AG20443 (cell line): ENCODE measurements around the gene TEX19.

Experiments used
- DNase-seq: peaks from one replicate; pipeline ENCODE4 v3.0.0; 2012; ENCODE audit warnings: low spot score, mixed read lengths

TEX19 gene

GRCh38 chr17:82390860-82391435 is 31.9 kb downstream of the TEX19 start:
- DNase-seq = no peak

- DNase-seq = no peak
Measured at GRCh38 chr17:82391496-82392066, 32.5 kb downstream of the TEX19 start.

- no peak for DNase-seq
Measured at GRCh38 chr17:82392209-82392920, 33.3 kb downstream of the TEX19 start.

GRCh38 chr17:82392941-82393340 is 33.9 kb downstream of the TEX19 start:
- no peak for DNase-seq

- DNase-seq = no peak
Measured at GRCh38 chr17:82394278-82394677, 35.2 kb downstream of the TEX19 start.

GRCh38 chr17:82396601-82397435 is 37.8 kb downstream of the TEX19 start:
- peak; percentile 89 for DNase-seq

GRCh38 chr17:82397449-82398335 is 38.6 kb downstream of the TEX19 start:
- no peak for DNase-seq

- DNase-seq = peak; percentile 79
Measured at GRCh38 chr17:82399041-82399441, 40.0 kb downstream of the TEX19 start.

- no peak for DNase-seq
Measured at GRCh38 chr17:82399601-82400101, 40.6 kb downstream of the TEX19 start.

- no peak for DNase-seq
Measured at GRCh38 chr17:82400206-82400605, 41.2 kb downstream of the TEX19 start.

- peak; percentile 77 for DNase-seq
Measured at GRCh38 chr17:82400830-82401229, 41.8 kb downstream of the TEX19 start.

GRCh38 chr17:82402865-82403264 is 43.8 kb downstream of the TEX19 start:
- DNase-seq = no peak

GRCh38 chr17:82403662-82404660 is 44.9 kb downstream of the TEX19 start:
- no peak for DNase-seq

GRCh38 chr17:82405051-82405450 is 46.0 kb downstream of the TEX19 start:
- DNase-seq = no peak

- DNase-seq = no peak
Measured at GRCh38 chr17:82406131-82406671, 47.2 kb downstream of the TEX19 start.

GRCh38 chr17:82407255-82407654 is 48.2 kb downstream of the TEX19 start:
- DNase-seq = no peak

- DNase-seq = no peak
Measured at GRCh38 chr17:82408288-82408937, 49.4 kb downstream of the TEX19 start.

GRCh38 chr17:82408938-82409318 is 49.9 kb downstream of the TEX19 start:
- DNase-seq = no peak

- no peak for DNase-seq
Measured at GRCh38 chr17:82410014-82410716, 51.1 kb downstream of the TEX19 start.
